ENCODE data around the gene BAHCC1.

DNA sequence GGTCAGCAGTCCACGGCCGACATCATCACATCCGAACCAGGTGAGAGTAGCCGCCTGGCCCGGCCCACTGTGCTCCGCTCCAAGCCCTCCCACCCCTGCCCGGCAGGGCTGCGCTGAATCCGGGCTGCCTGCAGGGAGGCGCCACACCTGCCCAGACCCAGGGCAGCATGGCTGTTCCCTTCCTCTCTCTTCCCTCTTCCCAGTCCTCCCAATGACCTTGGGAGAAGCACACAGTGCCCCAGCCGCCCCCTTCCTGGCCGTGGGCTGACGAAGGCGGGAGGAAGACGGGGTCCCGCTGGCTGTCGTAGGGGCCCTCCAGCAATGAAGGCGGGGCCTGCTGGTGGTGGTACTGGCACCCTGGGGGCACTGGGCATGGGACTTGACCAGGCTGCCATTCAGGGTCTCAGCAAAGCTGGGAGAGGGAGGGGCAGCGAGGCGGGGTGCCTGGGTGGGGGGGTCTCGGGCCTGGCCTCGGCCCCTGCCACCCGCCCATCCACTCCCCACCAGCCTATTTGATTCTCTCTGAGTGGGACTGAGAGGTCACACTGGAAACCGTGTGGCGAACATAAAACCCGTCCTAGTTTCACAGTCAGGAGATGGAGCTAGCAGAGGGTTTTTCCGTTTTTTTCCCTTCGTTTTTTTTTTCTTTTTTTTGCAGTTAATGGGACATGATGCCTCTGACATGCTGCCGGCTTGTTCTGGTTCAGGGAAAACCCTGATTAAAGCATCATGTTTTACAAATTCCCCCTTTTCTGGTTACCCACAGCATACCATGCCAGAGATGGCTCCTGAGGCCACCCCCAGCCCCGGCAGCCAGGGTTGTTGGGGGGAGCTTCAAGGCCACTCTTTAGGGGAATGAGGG is 50.6 kb downstream of the BAHCC1 start:
- TF ChIP-seq, protein P1, sequence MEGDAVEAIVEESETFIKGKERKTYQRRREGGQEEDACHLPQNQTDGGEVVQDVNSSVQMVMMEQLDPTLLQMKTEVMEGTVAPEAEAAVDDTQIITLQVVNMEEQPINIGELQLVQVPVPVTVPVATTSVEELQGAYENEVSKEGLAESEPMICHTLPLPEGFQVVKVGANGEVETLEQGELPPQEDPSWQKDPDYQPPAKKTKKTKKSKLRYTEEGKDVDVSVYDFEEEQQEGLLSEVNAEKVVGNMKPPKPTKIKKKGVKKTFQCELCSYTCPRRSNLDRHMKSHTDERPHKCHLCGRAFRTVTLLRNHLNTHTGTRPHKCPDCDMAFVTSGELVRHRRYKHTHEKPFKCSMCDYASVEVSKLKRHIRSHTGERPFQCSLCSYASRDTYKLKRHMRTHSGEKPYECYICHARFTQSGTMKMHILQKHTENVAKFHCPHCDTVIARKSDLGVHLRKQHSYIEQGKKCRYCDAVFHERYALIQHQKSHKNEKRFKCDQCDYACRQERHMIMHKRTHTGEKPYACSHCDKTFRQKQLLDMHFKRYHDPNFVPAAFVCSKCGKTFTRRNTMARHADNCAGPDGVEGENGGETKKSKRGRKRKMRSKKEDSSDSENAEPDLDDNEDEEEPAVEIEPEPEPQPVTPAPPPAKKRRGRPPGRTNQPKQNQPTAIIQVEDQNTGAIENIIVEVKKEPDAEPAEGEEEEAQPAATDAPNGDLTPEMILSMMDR (IDR thresholded peaks at IDR 0.05; ENCODE audit: extremely low read depth in 1 of 2, insufficient read depth in 1 of 2, low read depth in 1 of 2, low read length in 2 of 2), result no peak
- no peak for TF ChIP-seq POLR2A (IDR thresholded peaks at IDR 0.05; ENCODE audit: low read depth, low read length)
- no peak for TF ChIP-seq MYC (IDR thresholded peaks at IDR 0.05; ENCODE audit: low read depth, low read length)
- no peak for TF ChIP-seq GATA2 (IDR thresholded peaks at IDR 0.05; ENCODE audit: insufficient read depth, insufficient read length, low read depth, low read length)
- TF ChIP-seq POLR2AphosphoS5 (IDR thresholded peaks at IDR 0.05; ENCODE audit: insufficient read depth, low read depth, low read length), result no peak
- TF ChIP-seq EZH2 (IDR thresholded peaks at IDR 0.05; ENCODE audit: borderline replicate concordance, low read depth, low read length, severe bottlenecking), result no peak
- TF ChIP-seq, protein P2, sequence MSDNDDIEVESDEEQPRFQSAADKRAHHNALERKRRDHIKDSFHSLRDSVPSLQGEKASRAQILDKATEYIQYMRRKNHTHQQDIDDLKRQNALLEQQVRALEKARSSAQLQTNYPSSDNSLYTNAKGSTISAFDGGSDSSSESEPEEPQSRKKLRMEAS (IDR thresholded peaks at IDR 0.05; ENCODE audit: insufficient read depth, insufficient read length), result no peak

All from endothelial cell of umbilical vein (primary cell).